ENCODE data around the gene LRSAM1.

LRSAM1 gene

GRCh38 chr9:127530206-127530941 lies 79.1 kb downstream of the LRSAM1 start:
- no peak for ATAC-seq
- TF ChIP-seq ZNF8 (CRISPR knock-in tag; IDR thresholded peaks at IDR 0.05): no peak
- no peak for TF ChIP-seq PPARA (CRISPR knock-in tag; IDR thresholded peaks at IDR 0.05; ENCODE audit: borderline replicate concordance)
- no peak for TF ChIP-seq GLIS3 (CRISPR knock-in tag; IDR thresholded peaks at IDR 0.05)
- TF ChIP-seq TCF4 (CRISPR knock-in tag; IDR thresholded peaks at IDR 0.05; ENCODE audit: borderline replicate concordance): no peak
- no peak for TF ChIP-seq TSHZ2 (CRISPR knock-in tag; IDR thresholded peaks at IDR 0.05)
- TF ChIP-seq ZFP3 (CRISPR knock-in tag; IDR thresholded peaks at IDR 0.05): no peak
- no peak for TF ChIP-seq ARNTL (CRISPR knock-in tag; IDR thresholded peaks at IDR 0.05; ENCODE audit: borderline replicate concordance, low read depth)
- no peak for TF ChIP-seq RARB (CRISPR knock-in tag; IDR thresholded peaks at IDR 0.05)
- TF ChIP-seq SNAI2 (CRISPR knock-in tag; IDR thresholded peaks at IDR 0.05): no peak
- no peak for TF ChIP-seq BACH2 (CRISPR knock-in tag; IDR thresholded peaks at IDR 0.05; ENCODE audit: borderline replicate concordance)
- no peak for TF ChIP-seq ZNF565 (CRISPR knock-in tag; conservative IDR thresholded peaks at IDR 0.05; ENCODE audit: low read depth)

- no peak for TF ChIP-seq ZNF8 (CRISPR knock-in tag; IDR thresholded peaks at IDR 0.05)
- TF ChIP-seq ZNF565 (CRISPR knock-in tag; conservative IDR thresholded peaks at IDR 0.05; ENCODE audit: low read depth): no peak
- no peak for TF ChIP-seq BACH2 (CRISPR knock-in tag; IDR thresholded peaks at IDR 0.05; ENCODE audit: borderline replicate concordance)
- TF ChIP-seq ISL1 (CRISPR knock-in tag; IDR thresholded peaks at IDR 0.05): no peak
- ATAC-seq: no peak
These were observed 80.4 kb downstream of the LRSAM1 start for GRCh38 chr9:127531676-127532075.

GRCh38 chr9:127534250-127534906 lies 83.1 kb downstream of the LRSAM1 start:
- ATAC-seq: no peak
- TF ChIP-seq ARNTL (CRISPR knock-in tag; IDR thresholded peaks at IDR 0.05; ENCODE audit: borderline replicate concordance, low read depth) (no peak), RARB (CRISPR knock-in tag; IDR thresholded peaks at IDR 0.05) (no peak), CSDC2 (CRISPR knock-in tag; IDR thresholded peaks at IDR 0.05) (no peak), CREB5 (CRISPR knock-in tag; IDR thresholded peaks at IDR 0.05; ENCODE audit: low read depth) (no peak), TSHZ2 (CRISPR knock-in tag; IDR thresholded peaks at IDR 0.05) (no peak), ZNF8 (CRISPR knock-in tag; IDR thresholded peaks at IDR 0.05) (no peak), BACH2 (CRISPR knock-in tag; IDR thresholded peaks at IDR 0.05; ENCODE audit: borderline replicate concordance) (no peak), SNAI2 (CRISPR knock-in tag; IDR thresholded peaks at IDR 0.05) (no peak), ESRRG (CRISPR knock-in tag; IDR thresholded peaks at IDR 0.05) (no peak), ISL1 (CRISPR knock-in tag; IDR thresholded peaks at IDR 0.05) (no peak), ZNF565 (CRISPR knock-in tag; conservative IDR thresholded peaks at IDR 0.05; ENCODE audit: low read depth) (no peak), TOX (CRISPR knock-in tag; IDR thresholded peaks at IDR 0.05; ENCODE audit: borderline replicate concordance) (no peak), PATZ1 (CRISPR knock-in tag; IDR thresholded peaks at IDR 0.05; ENCODE audit: borderline replicate concordance) (no peak), GLIS3 (CRISPR knock-in tag; IDR thresholded peaks at IDR 0.05) (no peak), ZFP30 (CRISPR knock-in tag; IDR thresholded peaks at IDR 0.05) (no peak), POU6F1 (CRISPR knock-in tag; IDR thresholded peaks at IDR 0.05; ENCODE audit: borderline replicate concordance, low read depth) (no peak), ZFP3 (CRISPR knock-in tag; IDR thresholded peaks at IDR 0.05) (no peak), TCF4 (CRISPR knock-in tag; IDR thresholded peaks at IDR 0.05; ENCODE audit: borderline replicate concordance) (no peak)

Measured in SK-N-SH treated with all-trans-retinoic acid at 6 μM for 48 hours (cell line).